NOMO-1 treated with DMSO at 0.1 percent for 48 hours (cell line): Measurements from ENCODE around the gene CMTM1.
"Not testable (repeated sequence)": the region's sequence is repeated elsewhere in the genome, so short reads cannot be mapped to it uniquely, and the experiment has no call there.

Experiments
- DNase-seq: peaks from one replicate; lab custom pipeline; 2025; ENCODE audit not compliant: unreplicated experiment; lab: John Stamatoyannopoulos, UW

Gene CMTM1

DNA sequence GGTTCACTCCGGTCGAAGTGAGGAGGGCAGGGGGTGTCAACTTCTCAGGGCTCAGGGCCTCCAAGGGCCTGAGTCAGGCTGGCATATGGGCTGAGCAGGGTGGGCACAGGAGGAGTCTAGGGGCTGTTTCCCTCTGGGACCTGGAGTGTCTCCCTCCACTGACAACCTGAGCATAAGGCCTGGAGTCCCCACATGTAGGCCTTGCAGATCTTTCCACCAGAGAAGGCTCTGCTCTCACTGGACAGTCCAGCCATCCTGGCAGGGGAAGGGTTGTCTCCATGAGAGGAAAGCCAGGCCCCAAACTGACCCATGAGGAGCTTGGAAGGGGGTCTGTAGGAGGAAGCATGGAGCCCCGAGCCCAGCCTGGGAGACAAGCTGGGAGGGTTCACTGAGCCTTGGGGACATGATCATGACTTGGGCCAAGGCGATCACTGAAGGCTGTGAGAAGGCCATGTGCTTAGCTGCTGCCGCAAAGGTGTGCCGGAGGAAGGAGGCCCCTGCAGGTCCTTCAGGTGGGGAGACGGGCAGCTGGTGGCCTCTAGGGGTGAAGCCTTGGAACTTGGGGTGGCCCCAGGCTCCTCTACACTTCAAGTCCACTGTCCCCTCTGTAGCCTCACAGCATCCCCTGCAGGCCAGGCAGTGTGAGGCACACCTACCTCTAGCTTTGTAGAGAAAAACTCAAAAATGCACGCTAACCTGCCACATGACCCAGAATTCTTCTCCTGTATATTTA, 22.9 kb downstream of the CMTM1 start:
- DNase-seq, result peak; percentile 47

DNA sequence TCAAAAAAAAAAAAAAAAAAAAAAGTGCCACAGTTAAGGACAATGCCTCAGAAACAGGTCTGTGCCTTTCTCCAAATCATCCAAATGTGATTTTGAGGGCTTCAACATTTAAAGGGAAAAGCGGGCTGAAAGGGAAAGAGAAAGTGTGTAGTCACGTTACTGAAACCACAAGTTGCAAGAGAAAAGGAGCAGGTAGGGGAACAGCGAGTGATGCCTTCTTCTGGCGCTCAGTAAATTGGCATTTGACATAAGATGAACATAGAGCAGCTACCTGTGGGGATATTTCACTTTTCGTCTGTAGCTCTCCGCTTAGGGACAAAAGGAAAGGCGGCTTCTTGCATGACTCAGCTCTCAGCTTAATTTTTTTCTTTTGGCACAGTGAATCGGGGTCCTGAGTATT, 24.1 kb downstream of the CMTM1 start:
- DNase-seq, result peak; percentile 52

DNA sequence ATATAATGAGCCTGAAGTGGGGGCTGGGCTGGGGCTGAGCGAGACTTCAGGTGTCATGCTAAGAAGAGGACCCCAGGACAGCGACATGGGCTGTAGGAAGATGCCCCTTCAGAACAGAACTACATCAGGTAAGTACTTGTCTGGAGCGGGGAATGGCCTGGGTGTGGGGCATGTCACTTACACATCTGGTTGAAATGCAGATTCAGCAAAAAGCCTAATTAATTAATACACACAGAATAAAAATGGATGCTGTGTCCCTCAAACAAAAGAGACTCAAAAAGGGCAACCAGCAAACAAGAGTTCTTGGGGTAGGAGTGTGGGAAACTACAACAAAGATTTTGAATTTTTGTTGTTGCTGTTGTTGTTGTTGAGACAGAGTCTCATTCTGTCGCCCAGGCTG, 24.8 kb downstream of the CMTM1 start:
- DNase-seq, result no peak

DNA sequence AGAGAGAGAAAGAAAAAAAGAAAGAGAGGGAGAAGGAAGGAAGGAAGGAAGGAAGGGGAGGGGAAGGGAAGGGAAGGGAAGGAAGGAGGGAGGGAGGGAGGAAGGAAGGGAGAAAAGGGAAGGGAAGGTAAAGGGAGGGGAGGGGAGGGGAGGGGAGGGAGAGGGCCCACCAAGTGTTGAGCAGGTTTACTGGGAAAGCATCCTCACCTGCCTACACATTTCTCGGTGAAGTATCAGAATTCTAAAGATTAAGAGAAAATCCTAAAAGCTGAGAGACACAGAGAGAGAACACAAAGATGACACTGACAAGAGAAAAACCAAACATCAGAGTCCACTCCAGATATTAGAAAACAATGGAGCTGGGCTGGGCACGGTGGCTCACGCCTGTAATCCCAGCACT, 26.0 kb downstream of the CMTM1 start:
- DNase-seq, result no peak

DNA sequence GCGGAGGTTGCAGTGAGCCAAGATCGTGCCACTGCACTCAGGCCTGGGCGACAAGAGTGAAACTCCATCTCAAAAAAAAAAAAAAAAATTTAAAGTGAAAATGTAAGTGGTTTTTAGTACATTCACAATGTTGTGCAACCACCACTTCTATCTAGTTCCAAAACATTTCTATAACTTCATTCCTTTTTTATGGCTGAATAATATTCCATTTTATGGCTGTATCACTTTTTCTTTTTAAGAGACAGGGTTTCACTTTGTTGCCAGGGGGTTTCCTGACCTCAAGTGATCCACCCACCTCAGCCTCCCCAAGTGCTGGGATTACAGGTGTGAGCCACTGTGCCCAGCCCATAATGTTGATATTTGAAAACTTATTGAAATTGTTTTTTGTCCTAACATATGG, 26.6 kb downstream of the CMTM1 start:
- DNase-seq, result no peak

DNA sequence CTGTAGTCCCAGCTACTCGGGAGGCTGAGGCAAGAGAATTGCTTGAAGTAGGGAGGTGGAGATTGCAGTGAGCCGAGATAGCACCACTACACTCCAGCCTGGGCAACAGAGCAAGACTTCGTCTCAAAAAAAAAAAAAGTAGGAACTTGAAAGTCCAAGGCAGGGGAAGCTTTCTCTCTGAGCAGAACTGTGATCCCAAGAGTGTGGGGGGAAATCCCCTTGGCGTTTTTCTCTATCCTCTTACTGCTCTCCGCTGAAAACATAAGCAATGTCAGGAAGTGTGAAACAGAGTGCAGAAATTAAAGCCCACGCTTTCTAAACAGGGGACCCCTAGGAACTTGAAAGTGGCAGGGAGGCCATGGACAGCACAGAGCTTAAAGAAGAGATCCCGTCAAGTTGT, 28.5 kb downstream of the CMTM1 start:
- no peak for DNase-seq

DNA sequence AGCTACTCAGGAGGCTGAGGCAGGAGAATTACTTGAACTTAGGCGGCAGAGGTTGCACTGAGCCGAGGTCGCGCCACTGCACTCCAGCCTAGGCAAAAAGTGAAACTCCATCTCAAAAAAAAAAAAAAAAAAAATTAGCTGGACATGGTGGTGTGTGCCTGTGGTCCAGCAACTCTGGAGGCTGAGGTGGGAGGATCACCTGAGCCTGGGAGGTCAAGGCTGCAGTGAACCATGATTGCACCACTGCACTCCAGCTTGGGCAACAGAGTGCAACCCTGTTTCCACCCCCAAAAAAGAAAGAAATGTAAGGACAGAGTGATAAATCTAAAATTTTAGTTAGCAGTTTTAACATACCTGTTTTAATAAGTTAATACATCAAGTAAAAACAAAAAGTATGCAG, 30.3 kb downstream of the CMTM1 start:
- DNase-seq, result not testable (repeated sequence)

DNA sequence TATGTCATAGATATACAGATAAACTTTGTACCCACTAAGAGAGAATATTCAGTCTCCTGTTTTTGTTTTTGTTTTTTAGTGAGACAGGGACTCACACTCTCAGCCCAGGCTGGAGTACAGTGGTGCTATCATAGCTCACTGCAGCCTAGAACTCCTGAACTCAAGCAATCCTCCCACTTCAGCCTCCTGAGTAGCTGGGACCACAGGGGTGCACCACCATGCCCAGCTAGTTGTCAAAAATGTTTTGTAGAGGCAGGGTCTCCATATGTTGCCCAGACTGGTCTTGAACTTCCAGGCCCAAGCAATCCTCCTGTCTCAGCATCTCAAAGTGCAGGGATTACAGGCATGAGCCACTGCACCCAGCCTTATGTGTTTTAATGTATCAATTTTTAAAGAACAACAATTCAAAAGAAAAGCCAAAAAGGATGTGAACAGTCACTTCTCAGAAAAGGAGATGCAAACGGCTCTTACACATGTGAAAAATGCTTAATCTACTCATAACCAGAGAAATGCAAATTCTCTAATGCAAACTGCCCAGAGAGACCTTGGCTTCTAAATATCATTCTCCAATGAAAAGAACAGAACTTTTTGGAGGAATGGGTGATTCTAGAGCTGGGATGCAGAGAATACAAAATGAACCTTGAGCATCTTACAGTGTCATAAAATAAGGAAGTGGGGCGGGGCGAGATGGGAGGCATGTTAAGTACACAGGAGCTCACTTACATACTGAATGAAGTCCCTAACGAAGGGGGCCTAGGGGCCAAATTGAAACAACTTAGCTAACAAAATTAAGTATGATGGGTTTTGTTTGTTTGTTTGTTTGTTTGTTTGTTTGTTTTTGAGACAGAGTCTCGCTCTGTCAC, 31.0 kb downstream of the CMTM1 start:
- DNase-seq, result peak; percentile 4

DNA sequence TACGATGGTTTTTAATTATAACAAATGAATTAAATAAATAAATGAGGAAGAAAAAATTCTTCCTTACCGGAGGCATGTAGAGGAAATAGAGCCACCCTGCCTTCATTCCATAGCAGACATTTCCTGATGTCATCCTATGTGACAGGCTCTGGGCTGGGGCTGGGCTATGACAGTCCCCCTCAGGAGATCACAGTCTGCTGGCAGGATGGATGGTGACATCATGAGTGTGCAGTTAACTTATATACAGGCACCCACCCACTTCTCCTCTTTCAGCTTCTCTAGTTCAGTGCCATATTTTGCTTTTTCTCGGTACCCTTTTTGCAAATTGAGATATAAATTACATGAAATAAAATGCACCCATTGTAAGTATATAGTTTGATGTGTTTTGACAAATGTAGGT, 31.9 kb downstream of the CMTM1 start:
- no peak for DNase-seq

DNA sequence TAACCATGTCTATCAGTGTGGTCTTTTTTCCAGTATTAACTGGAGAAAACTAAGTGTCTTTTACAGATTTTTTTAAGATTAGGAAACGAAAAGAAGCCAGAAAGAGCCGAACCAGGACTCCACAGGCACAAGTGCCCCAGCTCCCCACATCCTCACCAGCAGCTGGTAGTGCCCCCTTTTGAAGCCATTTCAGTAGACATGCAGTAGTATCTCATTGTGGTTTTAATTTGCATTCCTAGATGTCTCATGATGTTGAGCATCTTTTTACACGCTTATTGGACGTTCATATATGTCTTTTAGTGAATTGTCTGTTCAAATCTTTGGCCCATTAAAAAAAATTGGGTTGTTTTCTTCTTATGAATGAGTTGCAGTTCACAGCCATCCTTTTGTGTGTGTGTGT, 33.5 kb downstream of the CMTM1 start:
- DNase-seq, result no peak

DNA sequence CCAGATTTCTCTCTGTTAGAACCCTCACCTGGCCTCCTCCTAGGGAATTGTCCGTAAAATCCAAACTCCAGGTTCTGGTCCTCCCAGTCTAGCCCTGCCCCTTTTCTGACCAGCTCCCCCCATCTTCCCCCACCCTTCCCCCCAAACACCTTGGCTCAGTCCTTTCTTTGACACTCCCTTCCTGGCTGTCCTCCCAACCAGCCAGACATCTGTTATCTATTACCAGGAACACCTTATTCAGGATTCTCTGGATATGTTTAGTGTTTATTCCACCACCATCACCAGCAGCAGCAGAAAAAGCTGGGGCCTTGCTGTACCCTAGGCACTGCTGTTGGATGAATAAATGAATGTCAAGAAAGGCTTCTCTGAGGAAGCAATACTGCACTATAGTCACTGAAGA, 34.2 kb downstream of the CMTM1 start:
- no peak for DNase-seq

DNA sequence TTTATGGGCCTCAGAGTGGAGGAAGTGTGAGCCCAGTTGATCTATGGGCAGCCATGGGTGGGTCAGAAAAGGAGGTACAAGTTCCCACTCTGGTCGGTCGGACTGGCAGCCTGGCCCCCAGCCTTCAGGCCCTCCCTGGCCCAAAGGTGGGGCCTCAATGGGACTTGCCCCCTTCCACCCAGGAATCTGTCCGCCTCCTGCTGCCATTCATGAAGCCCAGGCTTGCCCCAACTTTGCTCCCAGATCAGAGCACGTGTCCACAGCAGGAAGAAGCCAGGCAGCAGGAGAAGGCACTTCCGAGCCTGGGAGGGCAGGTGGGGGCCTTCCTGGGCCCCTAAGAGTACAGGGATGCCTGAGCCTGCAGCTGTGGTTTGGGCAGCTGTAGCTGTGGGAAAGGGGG, 35.2 kb downstream of the CMTM1 start:
- no peak for DNase-seq

DNA sequence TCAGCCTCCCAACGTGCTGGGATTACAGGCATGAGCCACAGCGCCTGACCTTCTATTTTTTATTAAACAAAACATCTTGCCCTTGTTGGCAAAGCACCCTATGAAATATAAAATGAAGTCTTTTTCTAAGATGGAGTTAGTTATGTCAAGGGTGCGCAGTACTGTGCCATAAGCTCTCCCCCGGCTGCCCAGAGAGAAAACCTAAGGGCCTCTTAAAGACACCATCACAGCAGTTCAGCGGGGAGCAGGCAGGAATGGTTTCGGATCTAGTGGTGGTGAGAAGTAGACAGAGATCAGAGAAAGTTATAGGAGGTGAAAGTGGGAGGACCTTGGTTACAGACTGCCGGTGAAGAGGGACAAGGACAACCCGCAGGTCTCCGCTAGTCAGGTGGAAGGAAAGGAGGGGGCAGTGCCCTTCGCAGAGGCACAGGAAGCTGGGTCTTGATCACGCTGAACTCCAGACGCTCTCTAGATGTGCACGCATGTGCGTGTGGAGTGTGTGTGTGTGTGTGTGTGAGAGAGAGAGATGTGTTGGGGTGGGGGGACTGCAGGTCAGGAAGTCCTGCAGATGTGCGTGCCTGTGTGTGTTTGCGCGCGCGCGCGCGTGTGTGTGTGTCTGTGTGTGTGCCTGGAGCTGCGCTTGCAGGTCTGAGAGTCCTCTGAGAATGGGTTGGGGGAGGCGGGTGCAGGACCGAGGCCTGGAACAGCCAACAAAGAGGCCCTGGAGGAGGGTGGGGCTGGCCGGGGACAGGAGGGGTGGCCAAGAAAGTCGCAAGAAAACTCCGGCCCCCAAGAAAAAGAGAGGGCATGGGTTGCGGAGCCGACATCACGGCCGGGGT, 37.5 kb downstream of the CMTM1 start:
- DNase-seq, result peak; percentile 58

DNA sequence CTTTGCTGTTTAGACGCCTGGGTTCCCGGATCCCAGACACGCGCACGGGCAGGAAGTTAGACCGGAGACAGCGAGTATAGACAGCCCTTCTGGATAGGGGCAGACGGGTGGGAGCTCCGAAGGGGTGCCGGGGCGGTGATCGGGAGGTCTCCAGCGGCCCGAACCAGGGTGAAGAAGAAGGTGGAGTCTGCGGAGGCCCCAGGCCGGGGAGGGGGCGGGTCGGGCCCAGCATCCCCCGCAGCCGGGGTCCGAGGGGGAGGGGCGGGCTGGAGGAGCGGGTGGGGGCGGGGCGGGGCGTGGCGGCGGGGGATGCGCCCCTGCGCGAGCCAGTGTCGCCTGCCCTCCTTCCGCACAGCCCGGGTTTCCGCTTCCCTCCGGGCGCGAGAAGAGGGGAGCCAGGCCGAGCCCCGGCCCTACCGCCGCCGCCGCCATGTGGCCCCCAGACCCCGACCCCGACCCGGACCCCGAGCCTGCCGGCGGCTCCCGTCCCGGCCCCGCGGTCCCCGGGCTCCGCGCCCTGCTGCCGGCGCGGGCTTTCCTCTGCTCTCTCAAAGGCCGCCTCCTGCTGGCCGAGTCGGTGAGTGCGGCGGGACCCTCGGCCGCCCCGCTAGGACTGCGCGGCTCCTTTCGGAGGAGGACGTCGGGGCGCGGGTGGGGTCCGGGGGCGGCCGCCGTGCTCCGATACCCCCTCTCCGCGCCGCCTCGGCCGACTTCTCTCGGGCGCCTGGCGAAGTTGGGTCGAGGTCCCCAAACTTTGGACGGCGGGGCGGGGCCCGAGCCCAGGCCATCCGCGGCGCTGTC, 38.3 kb downstream of the CMTM1 start, which contains the start of gene CMTM3:
CMTM3 (plus strand) TSS at position 329 of the 801 bp plus-strand sequence; CDS start at position 431, 102 bp downstream.
- peak; percentile 52 for DNase-seq

DNA sequence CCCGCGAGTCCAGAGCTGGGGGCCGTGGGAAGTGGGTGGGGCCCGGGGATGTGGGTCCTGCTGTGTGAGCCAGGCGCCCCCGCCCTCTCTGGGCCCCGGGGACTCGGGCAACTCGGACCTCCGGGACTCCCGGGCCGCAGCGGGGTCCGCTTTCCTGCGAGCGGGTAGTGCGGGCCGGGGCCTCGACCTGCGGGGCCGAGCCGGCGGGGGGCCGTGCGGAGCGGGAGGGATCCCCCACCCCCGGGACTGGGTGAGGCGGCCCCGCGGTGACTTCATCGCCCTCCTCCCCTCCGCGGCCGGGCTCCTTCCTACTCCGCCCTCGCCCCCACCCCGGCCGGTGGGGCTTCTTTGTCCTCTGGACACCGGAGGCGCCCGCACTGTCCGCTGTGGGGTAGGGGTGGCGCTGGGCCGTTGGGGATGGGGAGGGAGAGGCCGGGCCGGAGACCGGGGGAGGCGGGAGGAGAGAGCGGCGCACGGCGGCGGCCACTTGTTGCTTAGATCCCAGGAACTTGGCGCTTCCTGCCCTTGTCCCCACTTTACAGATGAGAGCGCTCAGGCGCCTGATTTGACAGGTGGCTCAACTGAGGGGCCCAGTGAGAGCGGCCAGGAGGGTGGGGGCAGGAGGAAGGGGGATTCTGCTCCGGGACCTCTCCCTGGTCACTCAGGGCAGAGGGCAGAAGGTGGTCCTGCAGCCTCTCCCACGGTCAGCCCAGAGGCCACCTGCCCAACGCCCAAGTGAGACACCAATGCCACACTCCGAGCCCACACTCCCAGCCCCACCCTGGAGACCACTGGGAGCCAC, 39.1 kb downstream of the CMTM1 start:
- peak; percentile 26 for DNase-seq

DNA sequence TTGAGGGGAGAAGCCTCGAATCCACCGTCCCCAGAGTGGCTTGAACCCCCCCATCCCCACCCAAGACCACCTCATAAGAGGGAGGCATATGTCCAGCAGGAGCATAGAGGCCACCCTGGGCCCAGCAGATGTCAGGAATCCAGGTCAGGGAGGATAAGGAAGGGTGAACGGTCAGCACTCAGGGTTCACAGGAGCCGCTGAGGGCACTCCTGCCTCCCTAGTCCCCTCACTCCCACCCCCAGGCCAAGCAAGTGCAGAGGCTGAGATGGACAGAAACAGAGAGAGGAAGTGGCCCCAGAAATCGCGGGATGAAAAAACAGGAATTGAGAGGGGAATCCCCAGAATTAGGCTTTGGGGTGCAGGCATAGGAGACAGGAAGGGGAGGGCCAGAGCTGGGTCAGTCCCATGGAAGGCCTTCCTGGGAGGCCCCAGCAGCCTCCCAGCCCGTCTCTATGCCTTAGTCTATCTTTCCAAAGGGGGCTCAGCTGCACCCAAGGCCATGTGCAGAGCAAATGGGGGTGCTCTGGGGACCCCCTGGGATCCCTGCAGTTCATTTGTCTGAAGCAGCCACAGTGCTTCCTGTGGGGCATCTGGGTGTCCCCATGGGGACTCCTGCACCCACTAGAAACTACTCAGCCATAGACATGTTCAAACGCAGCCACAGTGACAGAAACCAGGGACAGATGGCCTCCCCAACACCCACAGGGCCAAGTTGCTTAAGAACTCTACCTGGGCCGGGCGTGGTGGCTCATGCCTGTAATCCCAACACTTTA, 39.9 kb downstream of the CMTM1 start:
- peak; percentile 12 for DNase-seq

DNA sequence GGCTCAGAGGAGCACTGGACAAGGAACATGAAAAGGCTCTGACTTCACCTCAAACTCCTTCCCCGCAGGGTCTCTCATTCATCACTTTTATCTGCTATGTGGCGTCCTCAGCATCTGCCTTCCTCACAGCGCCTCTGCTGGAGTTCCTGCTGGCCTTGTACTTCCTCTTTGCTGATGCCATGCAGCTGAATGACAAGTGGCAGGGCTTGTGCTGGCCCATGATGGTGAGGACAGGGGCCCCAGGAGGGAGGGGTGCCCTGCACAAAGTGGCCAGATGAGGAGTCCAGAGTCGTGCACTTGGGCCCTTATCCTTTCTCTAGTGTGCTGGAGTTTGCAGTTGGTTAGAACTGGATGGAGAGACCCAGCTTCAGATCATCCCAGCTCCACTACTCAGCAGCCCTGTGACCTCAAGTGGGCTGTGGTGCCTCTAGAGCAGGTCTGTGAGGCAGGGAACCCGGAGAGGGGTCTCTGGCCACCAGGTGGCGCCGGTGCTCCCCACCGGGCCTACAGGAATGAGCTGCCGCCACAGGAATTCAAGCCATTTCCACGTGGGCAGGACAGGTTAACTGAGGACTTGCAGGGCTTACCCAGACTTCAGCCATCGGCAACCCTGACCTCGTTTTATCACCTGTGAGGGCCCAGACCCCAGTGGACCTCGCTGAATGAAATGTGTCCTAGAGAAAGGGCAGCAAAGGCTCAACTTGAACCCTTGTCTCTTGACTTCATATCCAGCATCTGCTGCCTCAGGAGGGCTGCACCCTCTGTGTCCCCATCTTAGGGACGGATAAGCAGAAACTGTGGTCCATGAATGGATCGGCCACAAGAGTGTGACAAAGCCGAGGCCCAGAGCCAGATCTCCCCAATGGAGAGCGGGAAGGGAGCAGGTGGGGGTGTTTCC, 42.3 kb downstream of the CMTM1 start:
- peak; percentile 65 for DNase-seq

DNA sequence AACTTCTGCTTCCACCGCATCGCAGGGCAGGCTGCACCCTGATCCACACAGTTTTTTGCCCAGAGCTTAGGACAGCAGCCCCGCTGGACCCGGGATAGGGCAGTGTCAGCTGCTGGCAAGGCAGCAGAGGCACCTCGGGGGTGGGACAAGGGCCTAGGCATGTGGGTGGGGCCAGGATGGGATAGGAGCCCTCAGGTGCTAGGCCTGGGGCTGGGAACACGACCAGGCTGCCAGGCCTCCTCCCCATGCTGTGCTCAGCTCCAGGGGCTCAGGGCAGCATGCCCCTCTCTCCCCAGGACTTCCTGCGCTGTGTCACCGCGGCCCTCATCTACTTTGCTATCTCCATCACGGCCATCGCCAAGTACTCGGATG, 42.9 kb downstream of the CMTM1 start:
- DNase-seq, result no peak
